ENCODE measurements around the gene FCHSD2. TPM values are rescaled to one million over a fixed set of nuclear protein-coding genes. Genes with fewer than 3 reads are reported as not detected.
"Not testable (repeated sequence)": the region's sequence is repeated elsewhere in the genome, so short reads cannot be mapped to it uniquely, and the experiment has no call there.

FCHSD2 gene
- total RNA-seq, 1 donor from 2014 or later, result 20.4 TPM

DNA sequence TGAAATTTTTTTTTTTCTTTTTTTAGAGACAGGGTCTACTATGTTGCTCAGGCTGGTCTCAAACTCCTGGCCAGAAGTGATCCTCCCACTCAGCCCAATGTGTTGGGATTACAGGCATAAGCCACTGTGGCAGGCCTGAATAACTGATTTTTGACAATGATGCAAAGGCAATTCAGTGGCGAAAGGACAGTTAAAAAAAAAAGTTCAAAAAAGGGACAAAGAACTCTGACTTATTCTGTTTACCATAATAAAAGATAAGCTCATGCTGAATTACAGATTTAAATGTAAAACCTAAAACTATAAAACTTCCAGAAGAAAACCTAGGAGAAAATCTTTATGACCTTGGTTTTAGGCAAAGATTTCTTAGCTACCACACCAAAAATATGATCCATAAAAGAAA, 279.0 kb downstream of the FCHSD2 start:
- no peaks in the 10 kb centered on the region for H3K27me3 Mint-ChIP-seq
- peaks cover 22% of the 10 kb centered on the region for H3K36me3 Mint-ChIP-seq (ENCODE audit: low read depth)
- H3K9me3 Mint-ChIP-seq, result no peaks in the 10 kb centered on the region
- H3K27ac Mint-ChIP-seq, result no peak overlapping the region
- intact Hi-C loops (cut with micrococcal nuclease), result no loop called here
- H3K4me3 Mint-ChIP-seq, result no peak overlapping the region
- no peaks in the 10 kb centered on the region for H3K4me1 Mint-ChIP-seq
- peak; percentile 36 for DNase-seq

- Mint-ChIP-seq H3K4me3 (no peak overlapping the region), H3K27me3 (no peaks in the 10 kb centered on the region), H3K9me3 (no peaks in the 10 kb centered on the region), H3K36me3 (ENCODE audit: low read depth) (peaks cover 8% of the 10 kb centered on the region), H3K27ac (no peak overlapping the region), H3K4me1 (no peaks in the 10 kb centered on the region)
- peak; percentile 34 for DNase-seq
- intact Hi-C loops (cut with micrococcal nuclease), result no loop called here
Measured at GRCh38 chr11:72860592-72860991, 281.5 kb downstream of the FCHSD2 start.

DNA sequence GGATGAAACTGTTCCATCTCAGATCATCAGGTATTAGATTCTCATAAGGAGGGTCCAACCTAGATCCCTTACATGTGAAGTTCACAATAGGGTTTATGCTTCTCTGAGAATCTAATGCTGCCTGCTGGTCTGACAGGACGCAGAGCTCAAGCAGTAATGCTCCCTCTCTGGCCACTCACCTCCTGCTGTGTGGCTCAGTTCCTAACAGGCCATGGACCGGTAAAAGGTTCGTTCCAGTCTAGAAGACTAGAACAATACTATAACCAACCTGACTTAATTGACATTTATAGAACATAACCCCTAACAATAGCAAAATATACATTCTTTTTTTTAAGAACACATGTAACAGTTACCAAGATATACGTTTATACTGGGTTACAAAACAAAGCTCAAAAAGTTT, 282.1 kb downstream of the FCHSD2 start:
- intact Hi-C loops (cut with micrococcal nuclease), result no loop called here
- DNase-seq, result no peak
- Mint-ChIP-seq H3K4me3 (no peak overlapping the region), H3K4me1 (no peaks in the 10 kb centered on the region), H3K27ac (no peak overlapping the region), H3K9me3 (no peaks in the 10 kb centered on the region), H3K27me3 (no peaks in the 10 kb centered on the region), H3K36me3 (ENCODE audit: low read depth) (peaks cover 8% of the 10 kb centered on the region)

DNA sequence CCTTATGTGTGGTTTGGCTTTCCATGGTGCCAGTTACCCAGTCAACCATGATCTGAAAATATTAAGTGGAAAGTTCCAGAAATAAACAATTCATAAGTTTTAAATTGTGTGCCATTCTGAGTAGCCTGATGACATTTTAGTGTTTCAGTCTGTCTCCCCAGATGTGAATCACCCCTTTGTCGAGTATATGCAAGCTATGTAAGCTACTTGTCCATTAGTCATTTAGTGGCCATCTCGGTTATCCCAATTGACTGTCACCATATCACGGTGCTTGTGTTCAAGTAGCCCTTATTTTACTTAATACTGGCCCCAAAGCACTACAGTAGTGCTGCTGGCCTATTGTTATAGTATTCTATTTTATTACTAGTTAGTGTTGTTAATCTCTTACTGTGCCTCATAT, 283.0 kb downstream of the FCHSD2 start:
- Mint-ChIP-seq H3K4me3 (no peak overlapping the region), H3K36me3 (ENCODE audit: low read depth) (peaks cover 8% of the 10 kb centered on the region), H3K9me3 (no peaks in the 10 kb centered on the region), H3K27ac (no peak overlapping the region), H3K4me1 (no peaks in the 10 kb centered on the region), H3K27me3 (no peaks in the 10 kb centered on the region)
- intact Hi-C loops (cut with micrococcal nuclease), result no loop called here
- no peak for DNase-seq

DNA sequence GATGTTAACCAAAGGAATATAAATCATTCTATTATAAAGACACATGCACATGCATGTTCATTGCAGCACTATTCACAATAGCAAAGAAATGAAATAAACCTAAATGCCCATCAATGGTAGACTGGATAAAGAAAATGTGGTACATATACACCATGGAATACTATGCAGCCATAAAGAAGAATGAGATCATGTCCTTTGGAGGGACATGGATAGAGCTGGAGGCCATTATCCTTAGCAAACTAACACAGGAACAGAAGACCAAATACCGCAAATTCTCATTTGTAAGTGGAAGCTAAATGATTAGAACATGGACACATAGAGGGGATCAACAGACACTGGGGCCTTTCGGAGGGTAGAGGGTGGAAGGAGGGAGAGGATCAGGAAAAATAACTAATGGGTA, 283.9 kb downstream of the FCHSD2 start:
- not testable (repeated sequence) for H3K27me3 Mint-ChIP-seq

GRCh38 chr11:72856551-72857345, 285.4 kb downstream of the FCHSD2 start:
- H3K4me3 Mint-ChIP-seq, result no peak overlapping the region
- no peak overlapping the region for H3K27ac Mint-ChIP-seq
- H3K9me3 Mint-ChIP-seq, result no peaks in the 10 kb centered on the region

More for the DNA sequence above, 283.9 kb downstream of the FCHSD2 start:
- intact Hi-C loops (cut with micrococcal nuclease); H3K27ac Mint-ChIP-seq; H3K36me3 Mint-ChIP-seq (ENCODE audit: low read depth); DNase-seq; H3K4me3 Mint-ChIP-seq; H3K4me1 Mint-ChIP-seq; H3K9me3 Mint-ChIP-seq: not testable (repeated sequence)

DNA sequence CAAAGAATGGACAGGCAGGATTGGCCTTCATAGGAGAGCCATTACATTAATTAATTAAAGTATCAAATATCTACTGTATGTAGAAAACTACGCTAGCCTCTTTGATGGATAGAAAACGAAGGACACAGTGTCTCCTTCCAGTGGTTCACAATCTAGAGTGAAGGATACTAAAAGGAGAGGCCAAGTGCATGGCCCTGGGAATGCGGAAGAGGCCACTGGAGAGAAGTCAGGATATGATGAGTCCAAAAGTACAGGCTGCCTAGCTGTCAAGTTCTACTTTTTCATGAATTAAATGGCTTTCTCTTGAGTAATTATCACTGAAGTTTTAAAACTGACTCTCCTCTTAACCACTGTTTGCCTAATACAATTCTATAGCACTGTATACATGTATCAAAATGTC, 286.1 kb downstream of the FCHSD2 start:
- intact Hi-C loops (cut with micrococcal nuclease), result no loop called here
- H3K36me3 Mint-ChIP-seq (ENCODE audit: low read depth), result peaks cover 5% of the 10 kb centered on the region

More at GRCh38 chr11:72856551-72857345, 285.4 kb downstream of the FCHSD2 start:
- intact Hi-C loops (cut with micrococcal nuclease), result no loop called here
- peaks cover 2% of the 10 kb centered on the region for H3K4me1 Mint-ChIP-seq
- H3K27me3 Mint-ChIP-seq, result no peaks in the 10 kb centered on the region
- H3K36me3 Mint-ChIP-seq (ENCODE audit: low read depth), result peaks cover 5% of the 10 kb centered on the region
- no peak for DNase-seq

DNA sequence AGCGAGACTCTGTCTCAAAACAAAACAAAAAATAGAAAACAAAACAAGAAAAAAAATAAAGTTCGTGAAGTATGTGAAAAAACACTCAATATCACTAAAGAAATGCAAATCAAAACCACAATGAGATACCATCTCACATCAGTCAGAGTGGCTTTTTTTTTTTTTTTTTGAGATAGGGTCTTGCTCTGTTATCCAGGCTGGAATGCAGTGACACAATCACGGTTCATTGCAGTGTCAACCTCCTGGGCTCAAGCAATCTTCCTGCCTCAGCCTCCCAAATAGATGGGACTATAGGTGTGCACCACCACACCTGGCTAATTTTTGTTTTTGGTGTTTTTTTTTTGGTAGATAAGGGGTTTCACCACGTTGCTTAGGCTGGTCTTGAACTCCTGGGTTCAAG, 290.4 kb downstream of the FCHSD2 start:
- peaks cover 4% of the 10 kb centered on the region for H3K36me3 Mint-ChIP-seq (ENCODE audit: low read depth)
- intact Hi-C loops (cut with micrococcal nuclease), result no loop called here
- peaks cover 11% of the 10 kb centered on the region for H3K4me1 Mint-ChIP-seq

More for the DNA sequence above, 286.1 kb downstream of the FCHSD2 start:
- Mint-ChIP-seq H3K9me3 (no peaks in the 10 kb centered on the region), H3K4me3 (no peak overlapping the region), H3K4me1 (peaks cover 8% of the 10 kb centered on the region), H3K27ac (no peak overlapping the region), H3K27me3 (no peaks in the 10 kb centered on the region)
- DNase-seq, result no peak

GRCh38 chr11:72850832-72851231, 291.3 kb downstream of the FCHSD2 start:
- no peak for DNase-seq
- H3K27ac Mint-ChIP-seq, result no peak overlapping the region
- no peak overlapping the region for H3K4me3 Mint-ChIP-seq
- intact Hi-C loops (cut with micrococcal nuclease), result no loop called here
- no peaks in the 10 kb centered on the region for H3K27me3 Mint-ChIP-seq
- no peaks in the 10 kb centered on the region for H3K9me3 Mint-ChIP-seq
- peaks cover 11% of the 10 kb centered on the region for H3K4me1 Mint-ChIP-seq
- peaks cover 4% of the 10 kb centered on the region for H3K36me3 Mint-ChIP-seq (ENCODE audit: low read depth)

More for the DNA sequence above, 290.4 kb downstream of the FCHSD2 start:
- DNase-seq, result no peak
- Mint-ChIP-seq H3K9me3 (no peaks in the 10 kb centered on the region), H3K27ac (no peak overlapping the region), H3K4me3 (no peak overlapping the region), H3K27me3 (no peaks in the 10 kb centered on the region)

- Mint-ChIP-seq H3K9me3 (no peaks in the 10 kb centered on the region), H3K4me3 (no peak overlapping the region), H3K4me1 (peaks cover 11% of the 10 kb centered on the region), H3K27ac (no peak overlapping the region), H3K27me3 (no peaks in the 10 kb centered on the region), H3K36me3 (ENCODE audit: low read depth) (peaks cover 11% of the 10 kb centered on the region)
- intact Hi-C loops (cut with micrococcal nuclease), result loop anchor here (1.0 kb wide), 1 partner anchor 124 kb away; no protein-coding TSS in a partner anchor
- peak; percentile 82 for DNase-seq
Measured at GRCh38 chr11:72848846-72849466, 293.2 kb downstream of the FCHSD2 start.

- no peaks in the 10 kb centered on the region for H3K27me3 Mint-ChIP-seq
- no peaks in the 10 kb centered on the region for H3K9me3 Mint-ChIP-seq
- H3K4me3 Mint-ChIP-seq, result no peak overlapping the region
- no peak for DNase-seq
- intact Hi-C loops (cut with micrococcal nuclease), result no loop called here
- no peak overlapping the region for H3K27ac Mint-ChIP-seq
- H3K4me1 Mint-ChIP-seq, result peaks cover 2% of the 10 kb centered on the region
- peaks cover 36% of the 10 kb centered on the region for H3K36me3 Mint-ChIP-seq (ENCODE audit: low read depth)
Measured at GRCh38 chr11:72844356-72844755, 297.8 kb downstream of the FCHSD2 start.

- H3K27ac Mint-ChIP-seq, result no peak overlapping the region
- no peak overlapping the region for H3K4me3 Mint-ChIP-seq
- DNase-seq, result no peak
- H3K9me3 Mint-ChIP-seq, result no peaks in the 10 kb centered on the region
- H3K4me1 Mint-ChIP-seq, result peaks cover 6% of the 10 kb centered on the region
- no peaks in the 10 kb centered on the region for H3K27me3 Mint-ChIP-seq
- peaks cover 43% of the 10 kb centered on the region for H3K36me3 Mint-ChIP-seq (ENCODE audit: low read depth)
- intact Hi-C loops (cut with micrococcal nuclease), result no loop called here
Measured at GRCh38 chr11:72842653-72843330, 299.3 kb downstream of the FCHSD2 start.

DNA sequence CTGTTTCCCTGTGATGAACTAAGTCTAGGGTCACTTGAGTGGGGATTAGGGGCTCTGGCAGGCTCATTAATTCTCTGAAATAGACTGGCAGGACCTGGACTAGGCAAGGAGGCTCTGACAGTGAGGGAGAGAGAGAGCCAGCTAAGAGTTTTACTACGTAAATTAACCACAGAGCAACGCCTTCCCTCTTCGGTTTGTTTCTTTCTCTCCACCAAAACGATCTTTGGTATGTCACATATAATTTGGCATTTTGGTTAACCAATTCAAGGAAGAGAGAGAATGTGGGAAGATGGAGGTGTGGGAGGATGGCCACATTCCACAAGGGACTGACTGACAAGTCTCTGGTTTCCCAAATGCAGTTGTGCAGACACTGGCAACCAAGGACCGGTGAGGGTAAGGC, 300.0 kb downstream of the FCHSD2 start:
- no peak overlapping the region for H3K4me3 Mint-ChIP-seq
- intact Hi-C loops (cut with micrococcal nuclease), result no loop called here
- H3K9me3 Mint-ChIP-seq, result no peaks in the 10 kb centered on the region
- H3K36me3 Mint-ChIP-seq (ENCODE audit: low read depth), result peaks cover 41% of the 10 kb centered on the region
- H3K4me1 Mint-ChIP-seq, result peaks cover 6% of the 10 kb centered on the region
- H3K27me3 Mint-ChIP-seq, result no peaks in the 10 kb centered on the region
- no peak for DNase-seq
- H3K27ac Mint-ChIP-seq, result no peak overlapping the region

- H3K4me3 Mint-ChIP-seq, result no peak overlapping the region
- no peak for DNase-seq
- intact Hi-C loops (cut with micrococcal nuclease), result no loop called here
- no peaks in the 10 kb centered on the region for H3K27me3 Mint-ChIP-seq
- H3K27ac Mint-ChIP-seq, result no peak overlapping the region
- H3K9me3 Mint-ChIP-seq, result no peaks in the 10 kb centered on the region
- H3K4me1 Mint-ChIP-seq, result peaks cover 6% of the 10 kb centered on the region
- H3K36me3 Mint-ChIP-seq (ENCODE audit: low read depth), result peaks cover 41% of the 10 kb centered on the region
Measured at GRCh38 chr11:72841397-72841796, 300.7 kb downstream of the FCHSD2 start.

Measured in activated CD4-positive, alpha-beta T cell treated with anti-CD3 and anti-CD28 coated beads, Interleukin-2, amount 10 ng/mL, durations not matched to agents 24 days and 14 days (primary cell).